ENCODE measurements around the gene PSMB10.
"Not testable (repeated sequence)": the region's sequence is repeated elsewhere in the genome, so short reads cannot be mapped to it uniquely, and the experiment has no call there.

Gene PSMB10

GRCh38 chr16:67941469-67942199 lies 5.0 kb upstream of the PSMB10 start:
- DNase-seq = no peak

DNA sequence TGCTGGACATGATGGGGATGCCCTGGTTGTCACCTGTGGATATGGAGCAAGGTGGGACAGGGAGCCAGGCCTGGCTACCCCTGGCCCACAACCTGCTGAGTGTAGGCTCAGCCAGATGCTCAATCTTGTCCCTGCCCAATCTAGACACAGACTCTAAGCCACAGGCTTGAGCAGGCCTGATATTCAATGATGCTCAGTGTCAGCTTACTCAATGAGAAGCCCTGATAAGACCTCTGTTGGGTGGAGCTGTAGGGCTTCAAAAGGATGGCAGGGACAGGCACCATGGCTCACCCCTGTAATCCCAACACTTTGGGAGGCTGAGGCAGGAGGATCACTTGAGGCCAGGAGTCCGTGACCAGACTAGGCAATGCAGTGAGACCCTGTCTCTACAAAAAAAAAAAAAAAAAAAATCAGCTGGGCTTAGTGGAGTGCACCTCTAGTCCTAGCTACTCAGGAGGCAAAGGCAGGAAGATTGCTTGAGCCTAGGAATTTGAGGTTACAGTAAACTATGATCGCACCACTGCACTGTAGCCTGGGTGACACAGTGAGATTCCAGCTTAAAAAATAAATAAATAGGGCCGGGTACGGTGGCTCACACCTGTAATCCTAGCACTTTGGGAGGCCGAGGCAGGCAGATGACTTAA lies 3.9 kb upstream of the PSMB10 start:
- no peak for DNase-seq

GRCh38 chr16:67939507-67940445 lies 3.1 kb upstream of the PSMB10 start:
- no peak for DNase-seq

DNA sequence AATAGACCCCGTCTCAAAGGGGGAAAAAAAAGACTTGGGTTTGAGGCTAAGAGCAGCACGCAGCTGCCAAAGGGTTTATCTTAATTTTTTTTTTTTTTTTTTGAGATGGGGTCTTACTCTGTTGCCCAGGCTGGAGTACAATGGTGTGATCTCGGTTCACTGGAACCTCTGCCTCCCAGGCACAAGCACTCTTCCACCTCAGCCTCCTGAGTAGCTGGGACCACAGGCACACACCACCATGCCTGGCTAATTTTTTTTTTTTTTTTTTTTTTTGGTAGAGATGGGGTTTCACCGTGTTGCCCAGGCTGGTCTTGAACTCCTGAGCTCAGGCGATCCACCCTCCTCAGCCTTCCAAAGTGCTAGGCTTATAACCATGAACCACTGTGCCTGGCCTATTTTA lies 1.1 kb upstream of the PSMB10 start:
- not testable (repeated sequence) for DNase-seq

DNA sequence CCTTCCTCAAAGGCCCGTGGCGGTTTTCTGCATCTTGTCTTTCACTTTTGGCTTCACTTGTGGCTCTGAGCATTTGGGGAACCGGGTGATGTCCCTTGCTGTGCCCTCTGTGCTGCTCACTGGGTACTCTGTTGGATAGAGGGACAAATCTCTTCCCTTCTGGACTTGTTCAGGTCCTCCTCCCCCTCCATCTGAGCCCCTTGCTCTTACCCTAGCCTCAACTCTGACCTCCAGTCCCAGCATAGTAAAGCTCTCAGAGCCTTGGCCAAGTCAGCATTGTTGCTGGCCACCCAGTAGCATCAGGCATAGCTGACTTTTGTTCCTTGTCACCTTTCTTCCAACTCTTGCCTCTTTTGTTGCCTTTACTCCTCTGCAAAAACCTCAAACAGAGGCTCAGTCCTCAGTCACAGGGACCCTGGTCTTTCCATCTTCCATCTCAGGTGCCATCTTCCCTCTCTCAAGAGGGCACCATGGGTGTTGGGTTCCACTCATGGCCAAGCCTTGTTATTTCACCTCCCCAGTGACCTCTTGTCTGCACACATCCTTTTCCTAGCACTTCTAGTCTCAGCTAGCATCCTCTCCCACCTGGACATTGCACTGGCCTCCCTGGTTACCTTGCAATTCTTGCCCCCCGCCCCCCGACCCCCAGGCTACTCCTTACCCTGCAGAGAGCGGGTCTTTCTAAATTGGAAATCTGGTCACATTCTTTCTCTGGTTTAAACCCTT lies 393 bp upstream of the PSMB10 start:
- DNase-seq = no peak

DNA sequence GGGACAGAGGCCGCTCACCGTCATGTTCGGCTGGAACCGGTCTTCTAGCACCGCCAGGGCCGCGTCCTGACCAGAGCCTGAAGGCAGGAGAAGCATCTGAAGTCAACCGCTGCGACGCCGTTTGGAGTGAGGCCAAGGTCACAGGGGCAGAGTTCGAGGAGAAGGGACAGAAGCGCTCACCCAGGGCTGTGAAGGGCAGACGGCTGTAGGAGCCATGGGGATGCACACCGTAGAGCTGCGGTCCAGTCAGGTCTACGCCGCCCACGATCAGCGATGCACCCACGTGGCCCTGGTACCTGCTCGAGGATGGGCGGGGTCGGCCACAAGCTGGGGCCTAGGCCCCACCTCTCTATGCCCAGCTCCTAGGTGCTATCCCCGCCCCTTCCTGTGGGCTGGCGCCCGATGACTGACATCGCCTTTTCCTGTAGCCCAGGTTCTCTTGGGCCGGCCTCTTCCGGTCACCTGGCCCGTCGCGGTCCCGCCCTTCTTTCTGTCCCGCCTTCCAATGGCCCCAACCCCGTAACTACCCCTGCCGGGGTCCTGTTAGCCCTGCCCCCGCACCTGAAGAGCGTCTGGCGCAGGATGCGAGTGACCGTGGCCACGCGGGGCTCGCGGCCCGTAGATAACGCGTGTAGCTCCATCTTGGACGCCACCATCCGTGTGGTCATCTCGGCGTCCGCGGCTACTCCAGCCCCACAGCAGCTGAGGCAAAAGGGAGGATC lies 1.1 kb downstream of the PSMB10 start:
- peak; percentile 97 for DNase-seq

DNA sequence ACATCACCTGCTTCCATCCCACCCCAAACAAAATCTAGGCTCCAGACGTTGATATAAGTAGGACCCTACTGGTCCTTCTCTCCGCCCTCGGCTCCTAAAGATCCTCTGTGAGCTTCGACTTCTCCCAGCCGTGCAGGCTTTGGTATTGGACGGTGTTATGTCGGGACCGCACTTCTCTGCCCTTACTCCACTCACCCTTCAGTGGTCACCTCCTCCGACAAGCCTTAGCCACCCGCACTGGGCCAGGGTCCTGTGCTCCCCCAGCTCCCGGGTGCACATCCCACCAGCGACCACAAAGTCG lies 1.6 kb downstream of the PSMB10 start:
- peak; percentile 51 for DNase-seq

DNA sequence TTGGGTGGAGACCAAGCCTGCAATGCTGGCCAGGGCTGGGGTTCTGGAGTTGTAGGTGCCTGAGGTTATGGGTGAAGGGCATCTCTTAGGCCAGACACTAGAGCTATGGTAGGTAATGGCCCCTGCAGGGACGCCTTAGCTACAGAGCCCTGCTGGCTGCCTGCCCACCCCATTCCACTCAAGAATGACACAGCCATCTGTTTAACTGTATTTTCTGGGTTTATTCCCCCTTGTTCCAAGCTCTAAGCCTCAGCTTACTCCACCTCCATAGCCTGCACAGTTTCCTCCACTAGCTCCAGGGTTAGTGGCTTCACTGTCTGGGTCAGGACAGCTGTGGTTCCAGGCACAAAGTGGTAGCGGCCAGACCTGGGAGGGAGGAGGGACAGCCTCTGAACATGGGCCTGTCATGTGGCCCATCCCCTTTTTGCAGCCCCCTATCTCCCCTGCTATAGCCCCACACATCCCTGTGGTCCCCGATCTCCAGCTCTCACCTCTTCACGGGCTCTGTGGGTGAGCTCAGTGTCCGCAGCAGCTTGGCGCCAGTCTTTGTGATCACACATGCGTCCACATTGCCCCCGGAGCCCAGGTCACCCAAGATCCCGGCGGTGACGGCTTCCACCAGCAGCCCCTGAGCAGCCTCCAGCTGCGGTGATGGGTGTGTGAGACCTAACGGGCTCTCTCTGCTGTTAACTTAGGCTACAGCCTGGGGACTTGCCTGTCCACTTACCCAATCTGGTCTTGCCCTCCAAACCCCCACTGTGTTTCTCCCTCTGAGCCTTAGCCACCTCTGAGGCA lies 2.1 kb downstream of the PSMB10 start:
- DNase-seq = peak; percentile 29

DNA sequence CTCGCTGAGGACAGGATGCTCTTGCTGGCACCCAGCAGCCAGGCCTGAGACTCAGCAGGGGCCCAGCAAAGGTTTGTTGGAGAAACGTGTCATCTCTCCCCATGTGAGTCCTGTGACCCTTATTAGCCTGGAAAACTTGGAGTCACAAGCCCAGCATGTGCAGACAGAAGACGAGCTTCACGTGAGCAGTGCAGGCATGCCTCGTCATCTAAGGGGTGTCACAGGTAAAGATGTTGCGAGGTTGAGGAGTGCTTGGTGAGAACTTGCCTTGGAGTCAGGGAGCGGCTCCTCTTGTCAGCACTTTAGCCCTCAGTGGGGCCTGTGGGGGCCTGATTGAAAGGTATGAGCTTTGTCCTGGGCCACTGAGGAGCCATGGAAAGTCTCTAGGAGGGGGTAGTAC lies 2.8 kb downstream of the PSMB10 start:
- DNase-seq = no peak

DNA sequence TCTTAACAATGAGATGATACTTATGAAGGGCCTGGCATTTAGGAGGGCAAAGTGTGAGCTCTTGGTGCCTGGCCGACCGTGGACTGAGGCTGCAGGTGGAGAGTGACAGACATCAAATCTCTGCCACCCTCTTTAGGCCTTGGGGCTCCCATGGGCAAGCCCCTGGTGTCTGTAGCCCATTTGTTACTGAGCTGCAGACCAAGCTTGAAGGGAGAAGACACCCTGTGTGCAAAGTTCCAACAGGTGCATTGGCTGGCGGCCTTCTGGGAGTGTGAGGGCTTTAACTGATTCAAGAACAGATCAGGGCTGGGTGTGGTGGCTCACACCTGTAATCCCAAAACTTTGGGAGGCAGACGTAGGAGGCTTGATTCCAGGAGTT lies 4.2 kb downstream of the PSMB10 start:
- no peak for DNase-seq

GRCh38 chr16:67931712-67932461 lies 4.8 kb downstream of the PSMB10 start, which contains the start of gene CTRL:
CTRL (minus strand) TSS chr16:67931862; CDS start chr16:67931852, 10 bp downstream.
- DNase-seq = no peak

DNA sequence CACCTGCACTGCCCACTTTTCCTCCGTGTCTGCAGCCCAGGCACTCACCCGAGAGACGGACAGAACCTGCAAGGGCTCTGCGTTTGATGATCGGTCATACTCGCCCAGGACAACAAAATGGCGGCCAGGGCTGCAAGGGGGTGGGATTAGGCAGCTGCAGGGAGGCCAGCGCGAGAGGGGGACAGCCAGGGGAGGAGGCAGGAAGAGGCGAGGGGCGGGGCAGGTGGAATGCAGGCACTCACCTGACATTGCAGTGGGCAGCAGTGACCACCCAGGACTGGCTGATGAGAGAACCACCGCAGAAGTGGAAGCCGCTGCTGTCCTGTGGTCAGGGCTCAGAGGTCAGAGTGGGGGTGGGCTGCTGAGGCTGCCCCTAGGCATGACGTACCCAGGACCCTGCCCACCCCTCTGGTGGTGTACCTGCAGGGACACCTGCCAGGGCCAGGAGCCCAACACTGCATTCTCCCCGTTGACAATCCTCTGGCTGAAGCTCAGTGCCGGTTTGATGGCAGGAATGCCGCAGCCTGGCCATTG lies 5.9 kb downstream of the PSMB10 start:
- DNase-seq = no peak

DNA sequence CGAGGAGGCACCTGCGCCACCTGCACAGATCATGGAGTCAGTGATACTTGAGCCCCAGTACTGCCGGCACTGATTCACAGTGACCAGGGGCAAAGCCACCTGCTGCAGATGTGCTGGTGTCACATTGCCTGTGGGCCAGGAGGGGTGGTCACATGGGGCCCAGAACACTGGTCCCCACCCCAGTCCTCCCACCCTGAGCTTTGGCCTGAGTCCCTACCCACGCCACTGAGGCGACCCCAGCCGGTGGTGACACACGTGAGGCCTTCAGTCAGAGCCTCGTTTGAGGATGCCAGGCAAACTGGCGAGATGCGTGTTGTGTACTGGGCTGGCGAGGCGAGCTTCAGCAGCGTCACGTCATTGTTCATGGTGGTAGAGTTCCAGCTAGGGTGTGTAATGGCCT lies 6.5 kb downstream of the PSMB10 start:
- no peak for DNase-seq

DNA sequence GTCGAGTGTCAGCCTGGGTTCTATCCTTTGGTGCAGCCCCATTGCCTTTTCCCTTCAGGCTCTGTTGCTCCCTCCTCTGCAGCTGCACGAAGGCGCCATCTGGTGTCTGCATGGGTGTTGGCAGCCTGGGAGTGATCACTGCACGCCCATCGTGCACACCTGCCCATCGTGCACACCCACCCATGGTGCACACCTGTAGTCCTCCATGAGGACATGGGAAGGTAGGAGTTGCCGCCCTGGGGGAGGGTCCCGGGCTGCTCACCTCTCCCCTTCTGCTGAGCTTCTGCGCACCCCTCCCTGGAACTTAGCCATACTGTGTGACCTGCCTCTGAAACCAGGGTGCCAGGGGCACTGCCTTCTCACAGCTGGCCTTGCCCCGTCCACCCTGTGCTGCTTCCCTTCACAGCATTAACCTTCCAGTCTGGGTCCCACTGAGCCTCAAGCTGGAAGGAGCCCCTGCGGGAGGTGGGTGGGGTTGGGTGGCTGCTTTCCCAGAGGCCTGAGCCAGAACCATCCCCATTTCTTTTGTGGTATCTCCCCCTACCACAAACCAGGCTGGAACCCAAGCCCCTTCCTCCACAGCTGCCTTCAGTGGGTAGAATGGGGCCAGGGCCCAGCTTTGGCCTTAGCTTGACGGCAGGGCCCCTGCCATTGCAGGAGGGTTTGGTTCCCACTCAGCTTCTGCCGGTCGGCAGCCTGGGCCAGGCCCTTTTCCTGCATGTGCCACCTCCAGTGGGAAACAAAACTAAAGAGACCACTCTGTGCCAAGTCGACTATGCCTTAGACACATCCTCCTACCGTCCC lies 7.9 kb downstream of the PSMB10 start:
- DNase-seq = peak; percentile 75

- no peak for DNase-seq
Observed at GRCh38 chr16:67928147-67928546, 8.5 kb downstream of the PSMB10 start.

- no peak for DNase-seq
Observed at GRCh38 chr16:67927131-67927941, 9.3 kb downstream of the PSMB10 start.

- peak; percentile 93 for DNase-seq
Observed at GRCh38 chr16:67926181-67926750, 10.4 kb downstream of the PSMB10 start.

Data from NCI-H69 (cell line).